ENCODE data around the gene MORC3. TPM values are rescaled to one million over a fixed set of nuclear protein-coding genes. Genes with fewer than 3 reads are reported as not detected.

MORC3 gene
- total RNA-seq, 1 experiment from 2014 or later, result 18.7 TPM

DNA sequence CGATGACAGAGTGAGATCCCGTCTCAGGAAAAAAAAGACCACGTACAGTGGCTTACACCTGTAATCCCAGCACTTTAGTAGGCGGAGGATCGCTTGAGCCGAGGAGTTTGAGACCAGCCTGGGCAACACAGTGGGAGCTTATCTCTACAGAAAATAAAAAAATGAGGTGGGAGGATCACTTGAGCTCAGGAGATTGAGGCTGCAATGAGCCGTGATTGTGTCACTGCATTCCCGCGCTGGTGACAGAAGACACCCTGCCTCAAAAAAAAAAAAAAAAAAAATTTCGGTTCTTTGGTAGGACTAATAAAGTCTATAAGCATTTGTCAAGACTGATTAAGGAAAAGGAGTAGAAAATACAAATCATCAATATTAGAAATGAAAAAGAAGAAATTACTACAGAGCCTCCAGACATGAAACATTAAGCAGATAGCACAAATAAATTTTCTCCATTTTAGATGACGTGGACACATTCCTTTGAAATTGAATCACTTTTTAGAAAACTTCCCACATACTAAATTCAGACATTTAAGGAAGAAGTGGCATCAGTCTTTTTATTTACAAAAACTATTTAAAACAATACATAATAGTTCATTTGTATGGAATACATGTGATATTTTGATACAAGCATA lies 30.4 kb downstream of the MORC3 start:
- Histone ChIP-seq H3K4me2 (ENCODE audit: insufficient read depth, insufficient read length, low read length) (no peak overlapping the region), H3K27ac (ENCODE audit: insufficient read length, low read depth, low read length) (no peak overlapping the region), H2AK5ac (ENCODE audit: insufficient read length, low read length) (no peak overlapping the region), H3K79me1 (ENCODE audit: insufficient read depth, low read depth, low read length, poor library complexity, severe bottlenecking) (no peaks in the 10 kb centered on the region), H4K8ac (replicated peaks; ENCODE audit: insufficient read length, low read depth, low read length) (no peak overlapping the region), H3K9ac (ENCODE audit: extremely low read depth, insufficient read length, low read length) (no peak overlapping the region), H2BK20ac (ENCODE audit: low read depth, low read length, poor library complexity, severe bottlenecking) (no peak overlapping the region), H3K79me2 (ENCODE audit: insufficient read depth, low read length) (no peaks in the 10 kb centered on the region), H3K23me2 (ENCODE audit: insufficient read length, low read depth, low read length, poor library complexity, severe bottlenecking) (no peaks in the 10 kb centered on the region), H4K20me1 (ENCODE audit: control insufficient read depth, insufficient read depth, insufficient read length) (no peaks in the 10 kb centered on the region), H2AFZ (ENCODE audit: low read length) (no peak overlapping the region), H2BK15ac (ENCODE audit: low read depth, low read length) (no peak overlapping the region), H3K23ac (ENCODE audit: insufficient read length, low read depth, low read length) (no peak overlapping the region), H4K91ac (ENCODE audit: insufficient read length, low read depth, low read length) (no peak overlapping the region), H3K18ac (ENCODE audit: insufficient read length, low read depth, low read length) (no peak overlapping the region), H3K9me3 (ENCODE audit: control insufficient read depth, low read depth, low read length) (no peaks in the 10 kb centered on the region), H2BK120ac (ENCODE audit: low read depth, low read length, poor library complexity, severe bottlenecking) (no peak overlapping the region), H2BK5ac (ENCODE audit: insufficient read length, low read length) (no peak overlapping the region), H3K14ac (ENCODE audit: insufficient read depth, low read length) (no peak overlapping the region), H3K56ac (ENCODE audit: insufficient read length, low read depth, low read length) (no peak overlapping the region), H3K27me3 (ENCODE audit: insufficient read depth, low read length) (no peaks in the 10 kb centered on the region), H2BK12ac (ENCODE audit: insufficient read length, low read depth, low read length) (no peak overlapping the region), H3K4me1 (ENCODE audit: insufficient read depth, low read length) (no peaks in the 10 kb centered on the region), H4K5ac (ENCODE audit: insufficient read length, low read depth, low read length) (no peak overlapping the region), H3K4ac (ENCODE audit: low read depth, low read length) (no peak overlapping the region), H3T11ph (ENCODE audit: low read length) (no peak overlapping the region)
- WGBS (ENCODE audit: extremely low coverage, insufficient read length, low lambda C conversion rate), result no CpG with 5 or more reads among the region's 11 CpGs
- Mint-ChIP-seq H3K9me3 (no peaks in the 10 kb centered on the region), H3K36me3 (ENCODE audit: insufficient read depth in 1 of 3, low read depth in 3 of 3) (peaks cover 18 to 72% (median 52%) of the 10 kb centered on the region in 3 experiments; a peak in 6 of 7 replicates), H3K27me3 (ENCODE audit: low read depth) (no peaks in the 10 kb centered on the region), H3K27ac (no peak overlapping the region), H3K4me3 (no peak overlapping the region), H3K4me1 (no peaks in the 10 kb centered on the region)
- TF ChIP-seq, protein P1, sequence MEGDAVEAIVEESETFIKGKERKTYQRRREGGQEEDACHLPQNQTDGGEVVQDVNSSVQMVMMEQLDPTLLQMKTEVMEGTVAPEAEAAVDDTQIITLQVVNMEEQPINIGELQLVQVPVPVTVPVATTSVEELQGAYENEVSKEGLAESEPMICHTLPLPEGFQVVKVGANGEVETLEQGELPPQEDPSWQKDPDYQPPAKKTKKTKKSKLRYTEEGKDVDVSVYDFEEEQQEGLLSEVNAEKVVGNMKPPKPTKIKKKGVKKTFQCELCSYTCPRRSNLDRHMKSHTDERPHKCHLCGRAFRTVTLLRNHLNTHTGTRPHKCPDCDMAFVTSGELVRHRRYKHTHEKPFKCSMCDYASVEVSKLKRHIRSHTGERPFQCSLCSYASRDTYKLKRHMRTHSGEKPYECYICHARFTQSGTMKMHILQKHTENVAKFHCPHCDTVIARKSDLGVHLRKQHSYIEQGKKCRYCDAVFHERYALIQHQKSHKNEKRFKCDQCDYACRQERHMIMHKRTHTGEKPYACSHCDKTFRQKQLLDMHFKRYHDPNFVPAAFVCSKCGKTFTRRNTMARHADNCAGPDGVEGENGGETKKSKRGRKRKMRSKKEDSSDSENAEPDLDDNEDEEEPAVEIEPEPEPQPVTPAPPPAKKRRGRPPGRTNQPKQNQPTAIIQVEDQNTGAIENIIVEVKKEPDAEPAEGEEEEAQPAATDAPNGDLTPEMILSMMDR (conservative IDR thresholded peaks at IDR 0.05), result no peak
- no peak for DNase-seq
